ENCODE results near the gene PARD3. TPM values are rescaled to one million over a fixed set of nuclear protein-coding genes. Genes with fewer than 3 reads are reported as not detected.
A peak's percentile ranks its signal among the peaks of the same experiment; 100 is the strongest.

The PARD3 gene
- 1 to 10 TPM in 1 of 2 experiments, under 1 TPM in 1; 0.93 to 1.2 TPM for total RNA-seq

GRCh38 chr10:34815185-34816084, at the start of gene PARD3:
PARD3 (minus strand) TSS chr10:34815296; CDS start chr10:34814995, 301 bp downstream.
- ChIA-PET CTCF (no interaction called here), POLR2A (no interaction called here)
- DNase-seq, result peak; percentile 29
- peak within 1 kb of the TSS; percentile 41 for H3K4me3 Mint-ChIP-seq
- H3K27ac Mint-ChIP-seq, result no peak within 1 kb of the TSS
- intact Hi-C loops (cut with micrococcal nuclease), result no loop called here
- H3K36me3 Mint-ChIP-seq, result no peaks in the 10 kb centered on the region
- H3K27me3 Mint-ChIP-seq, result peaks cover 53% of the 10 kb centered on the region
- no peaks in the 10 kb centered on the region for H3K9me3 Mint-ChIP-seq
- H3K4me1 Mint-ChIP-seq (ENCODE audit: low read depth), result peaks cover 14% of the 10 kb centered on the region

DNA sequence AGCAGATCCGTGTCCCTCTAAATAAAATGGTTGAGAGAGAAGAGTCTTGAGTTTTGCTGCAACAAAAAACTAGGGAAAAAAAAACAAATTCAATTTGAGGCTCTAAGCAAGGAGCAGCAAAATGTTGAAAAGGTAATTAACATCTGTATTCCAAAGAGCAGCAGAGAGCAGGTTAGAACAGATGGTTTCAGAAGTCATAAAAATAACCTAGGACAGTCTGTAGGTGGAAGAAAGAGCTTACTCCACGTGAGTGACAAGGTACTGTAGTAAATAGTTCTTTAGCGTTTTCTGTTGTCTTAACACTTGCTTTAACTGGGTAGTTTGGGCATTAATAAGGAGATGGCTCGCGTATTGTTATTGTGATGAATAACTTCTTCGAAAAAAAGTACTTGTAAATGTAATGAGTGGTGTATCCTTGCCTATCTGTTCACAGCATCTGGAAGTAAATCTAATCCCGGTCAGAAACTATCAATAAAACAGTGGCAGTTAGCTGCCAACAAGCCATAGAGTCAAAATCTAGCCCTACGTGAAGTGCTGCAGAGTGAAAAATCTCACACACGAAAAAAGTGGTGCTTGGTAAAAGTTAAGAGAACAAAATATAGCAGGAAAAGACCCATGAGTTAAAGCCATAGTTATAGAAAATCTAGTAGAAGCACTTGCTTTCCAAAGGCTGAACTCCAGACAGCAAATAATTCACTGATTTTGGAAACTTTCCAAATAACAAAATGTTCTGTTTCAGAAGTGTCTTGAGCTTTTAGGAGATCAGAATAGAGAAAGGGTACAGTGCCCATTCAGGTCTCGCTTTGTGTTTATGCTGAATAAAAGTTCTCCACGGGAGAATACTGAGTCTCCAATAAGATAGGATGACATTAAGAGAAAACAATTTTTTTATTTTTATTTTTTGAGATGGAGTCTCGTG, 49.3 kb upstream of the PARD3 start:
- ChIA-PET POLR2A (no interaction called here), CTCF (no interaction called here)
- Mint-ChIP-seq H3K4me3 (no peak overlapping the region), H3K9me3 (no peaks in the 10 kb centered on the region), H3K27me3 (peaks cover 7% of the 10 kb centered on the region), H3K4me1 (ENCODE audit: low read depth) (no peaks in the 10 kb centered on the region), H3K36me3 (no peaks in the 10 kb centered on the region), H3K27ac (no peak overlapping the region)
- no peak for DNase-seq
- intact Hi-C loops (cut with micrococcal nuclease), result no loop called here

GRCh38 chr10:34862892-34863291, 47.8 kb upstream of the PARD3 start:
- intact Hi-C loops (cut with micrococcal nuclease), result no loop called here
- Mint-ChIP-seq H3K36me3 (no peaks in the 10 kb centered on the region), H3K4me1 (ENCODE audit: low read depth) (no peaks in the 10 kb centered on the region), H3K9me3 (no peaks in the 10 kb centered on the region), H3K4me3 (no peak overlapping the region), H3K27me3 (peaks cover 7% of the 10 kb centered on the region), H3K27ac (no peak overlapping the region)
- no peak for DNase-seq
- POLR2A ChIA-PET, result no interaction called here
- CTCF ChIA-PET, result no interaction called here

GRCh38 chr10:34861293-34862021, 46.4 kb upstream of the PARD3 start:
- no peaks in the 10 kb centered on the region for H3K36me3 Mint-ChIP-seq
- no peak overlapping the region for H3K27ac Mint-ChIP-seq
- ChIA-PET POLR2A (no interaction called here), CTCF (no interaction called here)
- no peaks in the 10 kb centered on the region for H3K9me3 Mint-ChIP-seq
- H3K4me1 Mint-ChIP-seq (ENCODE audit: low read depth), result no peaks in the 10 kb centered on the region
- intact Hi-C loops (cut with micrococcal nuclease), result no loop called here
- H3K27me3 Mint-ChIP-seq, result peaks cover 10% of the 10 kb centered on the region
- no peak for DNase-seq
- H3K4me3 Mint-ChIP-seq, result no peak overlapping the region

DNA sequence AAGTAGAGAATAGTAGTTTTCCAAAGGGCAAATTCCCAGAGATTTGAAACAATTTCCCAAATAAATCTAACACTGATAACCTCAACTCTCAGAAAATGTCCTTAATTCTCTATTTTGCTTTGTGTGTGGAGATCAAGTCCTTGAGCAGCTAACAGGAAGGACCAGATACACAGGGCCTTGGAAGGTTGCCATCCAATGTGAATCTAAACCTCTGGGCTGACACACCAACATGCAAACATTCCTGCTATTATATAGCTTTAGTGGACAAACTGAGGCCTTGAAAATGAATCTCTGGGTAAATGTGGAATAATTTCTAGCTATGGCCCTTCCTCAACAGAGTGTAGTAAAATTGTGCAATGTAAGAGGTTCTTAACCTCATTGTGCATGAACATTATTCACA, 44.1 kb upstream of the PARD3 start:
- no peak for DNase-seq
- POLR2A ChIA-PET, result no interaction called here
- Mint-ChIP-seq H3K36me3 (no peaks in the 10 kb centered on the region), H3K9me3 (no peaks in the 10 kb centered on the region), H3K4me1 (ENCODE audit: low read depth) (no peaks in the 10 kb centered on the region), H3K4me3 (no peak overlapping the region), H3K27ac (no peak overlapping the region), H3K27me3 (peaks cover 11% of the 10 kb centered on the region)
- CTCF ChIA-PET, result no interaction called here
- intact Hi-C loops (cut with micrococcal nuclease), result no loop called here

DNA sequence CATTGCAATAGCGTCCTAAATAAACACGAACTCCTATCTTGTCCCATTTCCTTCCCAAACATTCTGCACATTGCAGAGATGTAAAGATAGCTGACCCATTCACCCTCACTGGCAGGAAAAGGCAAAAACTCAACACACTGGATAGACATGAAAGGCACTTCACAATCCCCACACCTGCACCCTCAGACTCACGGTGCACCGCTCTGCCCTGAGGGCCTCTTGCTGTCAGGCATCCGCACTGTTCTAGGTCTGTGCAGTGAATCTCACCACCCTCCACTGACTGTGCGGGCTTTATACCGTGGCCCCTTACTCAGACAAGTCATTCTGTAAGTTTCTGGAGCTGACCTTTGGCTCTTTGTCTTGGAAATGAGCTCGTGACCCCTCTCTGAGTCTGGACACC, 42.9 kb upstream of the PARD3 start:
- H3K27ac Mint-ChIP-seq, result no peak overlapping the region
- CTCF ChIA-PET, result no interaction called here

GRCh38 chr10:34854147-34854601, 39.1 kb upstream of the PARD3 start:
- H3K9me3 Mint-ChIP-seq, result no peaks in the 10 kb centered on the region
- no peak overlapping the region for H3K4me3 Mint-ChIP-seq
- intact Hi-C loops (cut with micrococcal nuclease), result no loop called here
- no peak overlapping the region for H3K27ac Mint-ChIP-seq
- no peak for DNase-seq
- no peaks in the 10 kb centered on the region for H3K36me3 Mint-ChIP-seq
- POLR2A ChIA-PET, result no interaction called here
- peaks cover 10% of the 10 kb centered on the region for H3K27me3 Mint-ChIP-seq
- CTCF ChIA-PET, result no interaction called here
- no peaks in the 10 kb centered on the region for H3K4me1 Mint-ChIP-seq (ENCODE audit: low read depth)

More for the DNA sequence above, 42.9 kb upstream of the PARD3 start:
- Mint-ChIP-seq H3K27me3 (peaks cover 11% of the 10 kb centered on the region), H3K4me3 (no peak overlapping the region), H3K36me3 (no peaks in the 10 kb centered on the region), H3K4me1 (ENCODE audit: low read depth) (no peaks in the 10 kb centered on the region), H3K9me3 (no peaks in the 10 kb centered on the region)
- POLR2A ChIA-PET, result no interaction called here
- no peak for DNase-seq
- intact Hi-C loops (cut with micrococcal nuclease), result no loop called here

DNA sequence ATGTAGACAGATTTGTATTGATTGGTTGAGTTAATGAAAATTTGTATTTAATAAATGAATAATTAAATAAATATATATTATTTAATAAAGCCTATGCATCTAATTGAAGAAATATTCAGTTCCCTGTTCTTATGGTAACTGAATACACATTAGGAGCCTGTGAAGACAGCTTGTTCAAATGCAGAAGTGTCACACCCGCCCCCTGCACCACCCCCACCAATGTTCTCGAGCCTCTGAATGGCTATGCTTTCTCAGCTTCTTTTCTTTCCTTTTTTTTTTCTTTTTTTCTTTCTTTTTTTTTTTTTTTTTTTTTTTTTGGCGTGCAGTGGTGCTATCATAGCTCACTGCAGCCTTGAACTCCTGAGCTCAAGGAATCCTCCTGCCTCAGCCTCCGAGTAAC, 38.3 kb upstream of the PARD3 start:
- Mint-ChIP-seq H3K4me3 (no peak overlapping the region), H3K9me3 (no peaks in the 10 kb centered on the region), H3K36me3 (no peaks in the 10 kb centered on the region), H3K4me1 (ENCODE audit: low read depth) (no peaks in the 10 kb centered on the region), H3K27me3 (peaks cover 4% of the 10 kb centered on the region), H3K27ac (no peak overlapping the region)
- ChIA-PET CTCF (no interaction called here), POLR2A (no interaction called here)
- intact Hi-C loops (cut with micrococcal nuclease), result no loop called here
- DNase-seq, result no peak

- H3K9me3 Mint-ChIP-seq, result no peaks in the 10 kb centered on the region
- intact Hi-C loops (cut with micrococcal nuclease), result no loop called here
- H3K36me3 Mint-ChIP-seq, result no peaks in the 10 kb centered on the region
- H3K27me3 Mint-ChIP-seq, result peaks cover 1% of the 10 kb centered on the region
- CTCF ChIA-PET, result no interaction called here
- DNase-seq, result no peak
- POLR2A ChIA-PET, result no interaction called here
- H3K4me3 Mint-ChIP-seq, result no peak overlapping the region
- no peaks in the 10 kb centered on the region for H3K4me1 Mint-ChIP-seq (ENCODE audit: low read depth)
- no peak overlapping the region for H3K27ac Mint-ChIP-seq
These were observed 35.5 kb upstream of the PARD3 start for GRCh38 chr10:34850558-34850957.

DNA sequence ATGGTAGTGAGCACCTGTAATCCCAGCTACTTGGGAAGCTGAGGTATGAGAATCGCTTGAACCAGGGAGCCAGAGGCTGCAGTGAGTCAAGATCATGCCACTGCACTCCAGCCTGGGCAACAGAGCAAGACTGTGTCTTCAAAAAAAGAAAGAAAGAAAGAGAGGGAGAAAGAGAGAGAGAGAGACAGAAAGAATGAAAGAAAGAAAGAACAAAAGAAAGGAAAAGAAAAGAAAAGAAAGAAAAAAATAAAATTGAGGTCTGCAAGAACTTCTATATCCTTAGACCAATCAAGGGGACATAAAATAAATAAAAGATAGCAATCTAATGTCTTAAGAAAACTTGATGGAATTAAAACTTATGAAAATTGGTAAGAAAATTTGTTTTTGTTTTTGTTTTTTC, 34.9 kb upstream of the PARD3 start:
- ChIA-PET POLR2A (no interaction called here), CTCF (no interaction called here)
- Mint-ChIP-seq H3K4me1 (ENCODE audit: low read depth) (no peaks in the 10 kb centered on the region), H3K4me3 (no peak overlapping the region), H3K27me3 (peaks cover 1% of the 10 kb centered on the region), H3K36me3 (no peaks in the 10 kb centered on the region), H3K9me3 (no peaks in the 10 kb centered on the region), H3K27ac (no peak overlapping the region)
- no peak for DNase-seq
- intact Hi-C loops (cut with micrococcal nuclease), result no loop called here

DNA sequence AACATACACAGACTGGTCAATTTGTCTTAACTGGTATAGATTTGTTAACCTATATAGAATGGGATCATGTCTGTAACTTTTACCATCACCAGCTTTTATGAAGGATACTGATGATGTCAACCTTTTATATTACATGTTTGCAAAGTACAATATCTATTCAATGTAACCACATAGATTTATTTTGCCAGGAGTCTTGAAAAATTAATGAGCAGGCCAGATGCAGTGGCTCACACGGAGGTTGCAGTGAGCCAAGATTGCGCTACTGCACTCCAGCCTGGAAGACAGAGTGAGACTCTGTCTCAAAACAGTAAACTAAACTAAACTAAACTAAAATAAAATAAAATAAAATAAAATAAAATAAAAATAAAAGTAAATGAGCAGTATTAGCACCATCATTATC, 30.0 kb upstream of the PARD3 start:
- Mint-ChIP-seq H3K36me3 (no peaks in the 10 kb centered on the region), H3K27ac (no peak overlapping the region), H3K4me3 (no peak overlapping the region)

GRCh38 chr10:34844448-34844847, 29.4 kb upstream of the PARD3 start:
- Mint-ChIP-seq H3K36me3 (no peaks in the 10 kb centered on the region), H3K4me3 (no peak overlapping the region), H3K4me1 (ENCODE audit: low read depth) (no peaks in the 10 kb centered on the region), H3K9me3 (no peaks in the 10 kb centered on the region), H3K27ac (no peak overlapping the region), H3K27me3 (peaks cover 4% of the 10 kb centered on the region)
- ChIA-PET POLR2A (no interaction called here), CTCF (no interaction called here)
- intact Hi-C loops (cut with micrococcal nuclease), result no loop called here
- no peak for DNase-seq

More for the DNA sequence above, 30.0 kb upstream of the PARD3 start:
- intact Hi-C loops (cut with micrococcal nuclease), result no loop called here
- ChIA-PET CTCF (no interaction called here), POLR2A (no interaction called here)
- no peak for DNase-seq
- peaks cover 4% of the 10 kb centered on the region for H3K27me3 Mint-ChIP-seq
- H3K4me1 Mint-ChIP-seq (ENCODE audit: low read depth), result no peaks in the 10 kb centered on the region
- no peaks in the 10 kb centered on the region for H3K9me3 Mint-ChIP-seq
